MM.1S (cell line): ENCODE data around the gene PTPN1.

ENCODE experiments used
- CTCF ChIP-seq: fragments of 300-600 bp; sonication (generic); IDR thresholded peaks from 2 replicates; pipeline ENCODE4 v1.5.1; 2016; ENCODE audit warnings: antibody characterized with exemption, low read length, mixed read lengths
- EZH2 ChIP-seq: fragments of 300-600 bp; sonication (generic); optimal IDR thresholded peaks from 2 replicates; pipeline ENCODE3; 2017; ENCODE audit warnings: low read depth, mild to moderate bottlenecking, antibody characterized with exemption, low read length, mixed read lengths
- EZH2phosphoT487 ChIP-seq: fragments of 300-600 bp; sonication (generic); IDR thresholded peaks from 2 replicates; pipeline ENCODE4 v1.6.1; 2018; ENCODE audit warnings: antibody characterized with exemption, low read length

DNA sequence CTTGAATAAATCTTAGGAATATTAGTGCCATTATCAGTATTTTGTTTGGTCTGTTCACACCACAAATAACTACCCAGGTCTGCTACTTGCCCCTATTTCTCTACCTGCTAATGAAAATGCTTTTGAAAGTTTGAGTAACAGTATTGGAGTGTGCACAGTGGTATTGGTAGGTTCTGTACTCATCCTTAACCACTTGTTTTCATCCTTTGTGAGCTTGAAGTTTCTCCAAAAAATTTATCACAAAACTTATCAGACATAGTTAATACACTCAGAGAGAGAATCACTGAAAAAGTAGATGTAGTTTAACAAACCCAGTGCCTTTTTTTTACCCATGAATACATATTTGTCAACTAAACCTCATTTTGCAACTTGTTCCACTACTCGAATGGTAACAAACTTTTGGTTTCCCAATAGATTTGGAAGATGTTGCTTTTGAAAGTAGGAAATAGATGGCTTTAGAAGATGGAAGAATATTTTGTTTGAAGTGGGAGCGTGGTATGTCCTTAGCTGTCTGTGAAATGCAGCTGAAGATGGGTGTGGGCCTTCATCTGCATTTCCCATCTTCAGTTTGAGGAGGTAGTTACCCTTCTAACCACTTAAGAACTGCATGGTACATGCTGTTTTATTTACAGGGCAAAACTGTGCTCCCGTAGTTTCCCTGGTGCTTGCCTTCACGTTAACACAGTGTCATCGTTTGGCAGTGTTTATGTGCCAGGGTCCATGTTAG, 9.0 kb downstream of the PTPN1 start:
- TF ChIP-seq EZH2: no peak
- TF ChIP-seq EZH2phosphoT487: no peak
- no peak for TF ChIP-seq CTCF
